GM18951 (cell line): Measurements from ENCODE around the gene GJD4.

Experiments
- POLR2A ChIP-seq: IDR thresholded peaks from 4 replicates; pipeline ENCODE4 v1.6.1; 2011; ENCODE audit warnings: mild to moderate bottlenecking; ENCODE audit not compliant: insufficient read length, insufficient read depth; ENCODE audit errors: extremely low read depth
- in situ Hi-C: fragments of 300-500 bp; cut with MboI; formaldehyde crosslinking; loops from one replicate; pipeline ENCODE4 v1.12.0; 2022; ENCODE audit warnings: low sequenced_read_pairs, mixed read lengths, inconsistent platforms; ENCODE audit not compliant: unreplicated experiment

Gene GJD4, protein sequence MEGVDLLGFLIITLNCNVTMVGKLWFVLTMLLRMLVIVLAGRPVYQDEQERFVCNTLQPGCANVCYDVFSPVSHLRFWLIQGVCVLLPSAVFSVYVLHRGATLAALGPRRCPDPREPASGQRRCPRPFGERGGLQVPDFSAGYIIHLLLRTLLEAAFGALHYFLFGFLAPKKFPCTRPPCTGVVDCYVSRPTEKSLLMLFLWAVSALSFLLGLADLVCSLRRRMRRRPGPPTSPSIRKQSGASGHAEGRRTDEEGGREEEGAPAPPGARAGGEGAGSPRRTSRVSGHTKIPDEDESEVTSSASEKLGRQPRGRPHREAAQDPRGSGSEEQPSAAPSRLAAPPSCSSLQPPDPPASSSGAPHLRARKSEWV

GRCh38 chr10:35605191-35605590 lies at the start of gene GJD4:
TSS of gene GJD4 (plus strand) at chr10:35605341. CDS start at chr10:35605568, 227 bp downstream.
- in situ Hi-C loops = no loop called here
- no peak for TF ChIP-seq POLR2A

- TF ChIP-seq POLR2A = no peak
- in situ Hi-C loops = no loop called here
Observed at GRCh38 chr10:35555962-35556930, 48.9 kb upstream of the GJD4 start.

- in situ Hi-C loops = no loop called here
- no peak for TF ChIP-seq POLR2A
Observed at GRCh38 chr10:35558276-35558675, 46.9 kb upstream of the GJD4 start.

GRCh38 chr10:35559416-35559815 lies 45.7 kb upstream of the GJD4 start:
- in situ Hi-C loops = no loop called here
- TF ChIP-seq POLR2A = no peak

DNA sequence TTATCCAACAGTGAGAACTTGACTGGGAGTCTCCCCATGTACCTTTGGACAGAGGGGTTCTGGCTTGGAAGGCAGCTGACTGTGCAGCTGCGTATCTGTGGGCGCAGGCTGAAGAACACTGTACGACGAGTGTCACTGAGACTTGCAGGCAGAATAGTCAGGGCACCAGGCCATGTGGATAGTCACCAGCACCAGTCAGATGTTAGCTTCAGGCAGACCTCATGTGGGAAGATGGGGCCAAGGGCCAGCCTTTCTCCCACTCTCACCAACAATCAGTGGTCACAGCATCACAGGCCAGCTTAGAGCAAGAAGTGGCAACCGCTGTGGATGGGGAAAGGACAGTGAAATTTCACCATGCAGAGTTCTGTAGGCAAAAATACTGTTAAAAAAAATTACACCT lies 43.4 kb upstream of the GJD4 start:
- no peak for TF ChIP-seq POLR2A
- in situ Hi-C loops = no loop called here

- no peak for TF ChIP-seq POLR2A
- in situ Hi-C loops = no loop called here
Observed at GRCh38 chr10:35562427-35562826, 42.7 kb upstream of the GJD4 start.

DNA sequence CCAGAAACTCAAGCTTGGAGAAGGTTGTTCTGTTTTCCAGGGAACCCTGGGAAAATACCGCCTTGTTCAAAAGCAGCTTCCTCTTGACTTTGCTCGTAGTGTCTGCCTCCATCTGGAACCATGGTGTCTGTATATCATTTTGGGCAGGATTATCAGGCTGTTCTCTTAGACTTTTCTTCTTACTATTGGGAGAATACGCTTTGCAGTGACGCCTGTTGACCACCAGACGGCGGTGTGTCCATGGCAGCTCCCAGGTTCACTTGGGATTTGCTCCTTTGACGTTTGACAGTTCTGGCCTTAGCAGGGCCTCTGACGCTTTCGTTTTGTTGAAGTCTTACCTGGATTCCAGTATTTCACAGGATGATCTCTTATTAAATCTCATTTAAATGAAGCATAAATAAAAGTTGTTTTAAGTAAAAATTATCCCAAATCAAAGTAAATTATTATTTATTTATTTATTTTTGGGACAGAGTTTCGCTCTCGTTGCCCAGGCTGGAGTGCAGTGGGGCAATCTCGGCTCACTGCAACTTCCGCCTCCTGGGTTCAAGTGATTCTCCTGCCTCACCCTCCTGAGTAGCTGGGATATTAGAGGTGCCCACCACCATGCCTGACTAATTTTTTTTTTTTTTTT lies 41.8 kb upstream of the GJD4 start:
- in situ Hi-C loops = no loop called here
- TF ChIP-seq POLR2A = no peak

DNA sequence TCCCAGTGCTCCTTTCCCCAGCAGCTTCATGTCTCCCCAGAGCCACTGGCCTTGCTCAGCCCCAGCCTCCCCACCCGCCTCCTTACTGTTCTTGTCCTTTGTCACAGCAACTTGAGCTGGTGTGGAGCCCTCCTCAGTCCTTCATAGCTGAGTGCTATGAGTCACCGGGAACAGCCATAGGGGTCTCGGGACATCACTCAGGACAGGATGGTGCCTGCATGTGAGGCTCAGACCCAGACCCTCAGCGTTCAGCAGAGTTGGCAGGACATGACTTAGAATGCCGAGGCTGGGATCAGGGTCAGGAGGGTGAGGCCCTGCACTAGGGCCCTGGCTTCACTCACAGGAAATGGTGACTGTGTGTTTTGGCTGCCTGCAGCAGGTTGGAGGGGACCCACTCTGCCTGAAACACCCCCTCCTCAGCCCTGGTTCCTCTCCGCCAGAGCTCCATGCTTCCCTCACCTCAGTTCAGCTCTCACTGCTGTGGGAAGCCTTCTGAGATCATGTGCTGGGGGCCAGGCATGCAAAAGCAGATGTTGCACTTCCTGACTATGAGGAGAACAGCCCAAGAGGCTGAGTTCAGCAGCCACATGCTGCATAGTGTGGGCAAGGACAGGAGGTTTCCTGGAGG lies 40.7 kb upstream of the GJD4 start:
- TF ChIP-seq POLR2A = no peak
- in situ Hi-C loops = no loop called here

DNA sequence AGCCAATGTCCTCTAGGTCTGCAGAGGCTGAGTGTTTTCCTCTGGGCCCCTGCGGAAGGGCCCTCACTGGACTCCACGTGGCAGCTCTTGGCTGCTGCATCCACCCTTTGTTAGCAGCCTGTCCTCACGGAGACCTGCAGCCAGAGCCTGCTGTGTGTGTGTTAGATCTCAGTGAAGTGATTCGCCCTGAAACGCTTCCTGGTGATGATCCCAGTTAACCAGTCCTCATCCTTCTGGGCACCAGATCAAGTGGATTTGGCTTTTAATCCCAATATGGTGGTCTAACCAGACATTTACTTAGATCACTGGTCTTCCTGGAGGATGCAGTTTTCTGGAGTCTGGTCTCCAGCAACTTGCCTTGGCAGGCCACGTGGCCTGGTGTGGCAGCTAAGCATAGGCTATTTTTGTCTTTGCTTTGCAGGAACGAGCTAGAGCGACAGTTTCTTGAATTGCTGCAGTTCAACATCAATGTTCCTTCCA lies 39.5 kb upstream of the GJD4 start:
- no peak for TF ChIP-seq POLR2A
- in situ Hi-C loops = no loop called here

DNA sequence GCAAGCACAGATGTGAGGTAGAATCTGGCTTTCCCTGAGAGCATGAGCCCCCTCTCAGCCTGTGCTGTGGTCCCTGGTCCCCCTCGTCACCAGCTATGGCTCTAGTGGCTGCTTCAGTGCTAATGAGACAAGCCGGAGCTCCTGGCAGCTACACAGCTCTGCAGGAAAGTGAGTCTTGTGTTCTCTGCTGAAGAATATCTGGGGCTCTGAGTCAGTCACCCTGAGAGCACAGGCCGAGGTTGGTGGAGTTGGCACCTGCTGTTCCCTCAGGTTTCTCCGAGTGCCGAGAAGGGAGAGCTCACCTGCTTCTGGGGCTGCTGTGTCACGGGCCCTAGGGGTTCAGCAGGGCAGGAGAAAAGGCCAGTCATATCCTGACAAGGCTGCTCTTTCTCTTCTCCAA lies 37.2 kb upstream of the GJD4 start:
- in situ Hi-C loops = no loop called here
- no peak for TF ChIP-seq POLR2A

- TF ChIP-seq POLR2A = no peak
- in situ Hi-C loops = no loop called here
Observed at GRCh38 chr10:35568483-35569015, 36.6 kb upstream of the GJD4 start.

- no peak for TF ChIP-seq POLR2A
- in situ Hi-C loops = no loop called here
Observed at GRCh38 chr10:35569111-35569707, 35.9 kb upstream of the GJD4 start.
